H9 (cell line): ENCODE measurements around the gene PACSIN3. TPM values are rescaled to one million over a fixed set of nuclear protein-coding genes. Genes with fewer than 3 reads are reported as not detected.

Experiments
- DNase-seq: peaks from one replicate; pipeline ENCODE4 v3.0.0-alpha.2; 2017
- H2AFZ ChIP-seq: one replicate; pipeline ENCODE4 v1.6.1; 2013; ENCODE audit warnings: mild to moderate bottlenecking, low read length, control low read depth, moderate library complexity
- H2AK5ac ChIP-seq: 2 replicates; pipeline ENCODE4 v1.6.1; 2013; ENCODE audit warnings: low read length, control low read depth, mixed read lengths; ENCODE audit not compliant: insufficient read length
- H2BK120ac ChIP-seq: one replicate; pipeline ENCODE4 v1.6.1; 2013; ENCODE audit warnings: low read depth, mild to moderate bottlenecking, low read length, control low read depth, inconsistent platforms; ENCODE audit not compliant: poor library complexity, severe bottlenecking
- H2BK12ac ChIP-seq: 2 replicates; pipeline ENCODE4 v1.6.1; 2013; ENCODE audit warnings: low read length, control low read depth, mixed read lengths, low read depth; ENCODE audit not compliant: insufficient read length
- H2BK15ac ChIP-seq: 2 replicates; pipeline ENCODE4 v1.6.1; 2013; ENCODE audit warnings: low read depth, low read length, control low read depth
- H2BK20ac ChIP-seq: one replicate; pipeline ENCODE4 v1.6.1; 2013; ENCODE audit warnings: low read depth, mild to moderate bottlenecking, low read length, control low read depth, inconsistent platforms; ENCODE audit not compliant: poor library complexity, severe bottlenecking
- H2BK5ac ChIP-seq: 2 replicates; pipeline ENCODE4 v1.6.1; 2013; ENCODE audit warnings: low read length, control low read depth, mixed read lengths; ENCODE audit not compliant: insufficient read length
- H3K14ac ChIP-seq: 2 replicates; pipeline ENCODE4 v1.6.1; 2013; ENCODE audit warnings: low read length, control low read depth; ENCODE audit not compliant: insufficient read depth
- H3K18ac ChIP-seq: 2 replicates; pipeline ENCODE4 v1.6.1; 2013; ENCODE audit warnings: low read depth, mild to moderate bottlenecking, mixed read lengths, low read length, control low read depth; ENCODE audit not compliant: insufficient read length
- H3K23ac ChIP-seq: 2 replicates; pipeline ENCODE4 v1.6.1; 2013; ENCODE audit warnings: low read length, control low read depth, mixed read lengths, low read depth; ENCODE audit not compliant: insufficient read length
- H3K23me2 ChIP-seq: 2 replicates; pipeline ENCODE4 v1.6.1; 2013; ENCODE audit warnings: low read depth, mild to moderate bottlenecking, mixed read lengths, low read length, control low read depth; ENCODE audit not compliant: insufficient read length, poor library complexity, severe bottlenecking
- H3K27ac ChIP-seq: 2 replicates; pipeline ENCODE4 v1.5.1; 2013; ENCODE audit warnings: low read length, control low read depth, mixed read lengths, low read depth; ENCODE audit not compliant: insufficient read length
- H3K27me3 ChIP-seq: 2 replicates; pipeline ENCODE4 v1.6.1; 2013; ENCODE audit warnings: low read length, control low read depth, inconsistent platforms; ENCODE audit not compliant: insufficient read depth
- H3K4ac ChIP-seq: 2 replicates; pipeline ENCODE4 v1.6.1; 2013; ENCODE audit warnings: low read depth, mild to moderate bottlenecking, control low read depth, inconsistent platforms, low read length, moderate library complexity
- H3K4me1 ChIP-seq: 2 replicates; pipeline ENCODE4 v1.6.1; 2013; ENCODE audit warnings: low read length, control low read depth, inconsistent platforms; ENCODE audit not compliant: insufficient read depth
- H3K4me2 ChIP-seq: 2 replicates; pipeline ENCODE4 v1.6.1; 2013; ENCODE audit warnings: low read length, control low read depth, mixed read lengths; ENCODE audit not compliant: insufficient read length, insufficient read depth
- H3K56ac ChIP-seq: 2 replicates; pipeline ENCODE4 v1.6.1; 2013; ENCODE audit warnings: low read depth, mild to moderate bottlenecking, mixed read lengths, low read length, control low read depth; ENCODE audit not compliant: insufficient read length
- H3K79me1 ChIP-seq: 2 replicates; pipeline ENCODE4 v1.6.1; 2013; ENCODE audit warnings: low read depth, mild to moderate bottlenecking, moderate library complexity, low read length, control low read depth, inconsistent platforms; ENCODE audit not compliant: insufficient read depth, poor library complexity, severe bottlenecking
- H3K79me2 ChIP-seq: 2 replicates; pipeline ENCODE4 v1.6.1; 2013; ENCODE audit warnings: low read length, control low read depth, inconsistent platforms; ENCODE audit not compliant: insufficient read depth
- H3K9ac ChIP-seq: 2 replicates; pipeline ENCODE4 v1.6.1; 2013; ENCODE audit warnings: low read length, control low read depth, mixed read lengths; ENCODE audit not compliant: insufficient read length; ENCODE audit errors: extremely low read depth
- H3K9me3 ChIP-seq: one replicate; pipeline ENCODE4 v1.6.1; 2013; ENCODE audit warnings: low read depth, low read length, inconsistent platforms; ENCODE audit not compliant: control insufficient read depth
- H3T11ph ChIP-seq: one replicate; pipeline ENCODE4 v1.6.1; 2013; ENCODE audit warnings: mild to moderate bottlenecking, low read length, control low read depth, inconsistent platforms
- H4K20me1 ChIP-seq: one replicate; pipeline ENCODE4 v1.6.1; 2013; ENCODE audit not compliant: control insufficient read depth, insufficient read length, insufficient read depth
- H4K5ac ChIP-seq: 2 replicates; pipeline ENCODE4 v1.6.1; 2013; ENCODE audit warnings: low read depth, mild to moderate bottlenecking, mixed read lengths, low read length, control low read depth; ENCODE audit not compliant: insufficient read length
- H4K8ac ChIP-seq: replicated peaks from 2 replicates; pipeline ENCODE4 v1.6.1; 2013; ENCODE audit warnings: low read length, control low read depth, mixed read lengths, low read depth; ENCODE audit not compliant: insufficient read length
- H4K91ac ChIP-seq: 2 replicates; pipeline ENCODE4 v1.6.1; 2013; ENCODE audit warnings: low read depth, mild to moderate bottlenecking, moderate library complexity, mixed read lengths, low read length, control low read depth; ENCODE audit not compliant: insufficient read length
- H3K27ac Mint-ChIP-seq, 3 experiments: 2 replicates in 2 of 3; 3 replicates in 1 of 3; pipeline ENCODE4 v1.8.0; 2020 to 2021; ENCODE audit warnings: mixed read lengths in 3 of 3, mild to moderate bottlenecking in 1 of 3, moderate library complexity in 1 of 3
- H3K27me3 Mint-ChIP-seq: 2 replicates; pipeline ENCODE4 v1.8.0; 2021; ENCODE audit warnings: low read depth, mild to moderate bottlenecking, moderate library complexity, mixed read lengths
- H3K36me3 Mint-ChIP-seq, 3 experiments: 2 replicates in 2 of 3; 3 replicates in 1 of 3; pipeline ENCODE4 v1.8.0; 2020 to 2021; ENCODE audit warnings: low read depth in 3 of 3, mixed read lengths in 3 of 3; ENCODE audit not compliant: insufficient read depth in 1 of 3
- H3K4me1 Mint-ChIP-seq, 2 experiments: 2 replicates each; pipeline ENCODE4 v1.8.0; 2020; ENCODE audit warnings: mixed read lengths in 2 of 2
- H3K4me3 Mint-ChIP-seq, 2 experiments: 2 replicates in 1 of 2; 3 replicates in 1 of 2; pipeline ENCODE4 v1.8.0; 2020 to 2021; ENCODE audit warnings: mild to moderate bottlenecking in 2 of 2, mixed read lengths in 2 of 2, moderate library complexity in 1 of 2
- H3K9me3 Mint-ChIP-seq, 2 experiments: 2 replicates in 1 of 2; 3 replicates in 1 of 2; pipeline ENCODE4 v1.8.0; 2020; ENCODE audit warnings: mild to moderate bottlenecking in 2 of 2, mixed read lengths in 2 of 2, moderate library complexity in 1 of 2
- WGBS: extraction: QIAGEN DNeasy Blood & Tissue Kit; methylation state at CpG from one replicate; pipeline ENCODE4 v1.1.7; 2013; ENCODE audit warnings: missing lambda C conversion rate, low lambda C conversion rate, mixed read lengths; ENCODE audit not compliant: insufficient read length; ENCODE audit errors: extremely low coverage; 5-methylcytosine and 5-hydroxymethylcytosine counted together
- total RNA-seq: library from RNA; stranded (reverse); gene quantifications from 2 replicates; pipeline ENCODE4 v1.2.1, GENCODE V29; 2021
- TF ChIP-seq, protein P1 (sequence below): fragments of 200-600 bp; sonication (generic); conservative IDR thresholded peaks from 3 replicates; pipeline ENCODE4 v1.8.0; 2021; ENCODE audit warnings: antibody characterized with exemption, mild to moderate bottlenecking

Gene PACSIN3
- total RNA-seq, 1 experiment from 2014 or later = 63.0 TPM

- Histone ChIP-seq H3K27me3 (no peaks in the 10 kb centered on the region), H3K27ac (no peak overlapping the region), H2BK15ac (no peak overlapping the region), H3K4ac (no peak overlapping the region; the same call in 1 of the 2 replicates), H4K20me1 (no peaks in the 10 kb centered on the region), H3K56ac (no peak overlapping the region), H4K5ac (no peak overlapping the region), H2AK5ac (no peak overlapping the region), H4K8ac (no peak overlapping the region), H3K9ac (peak overlapping the region; percentile 55), H4K91ac (no peak overlapping the region), H3K79me1 (no peaks in the 10 kb centered on the region), H3K18ac (peak overlapping the region; percentile 84), H3K14ac (peak overlapping the region; percentile 91), H3K79me2 (peaks cover 2% of the 10 kb centered on the region; the same call in 1 of the 2 replicates), H2BK12ac (peak overlapping the region; percentile 75), H3T11ph (no peak overlapping the region), H2BK120ac (no peak overlapping the region), H3K23ac (no peak overlapping the region), H3K23me2 (peaks cover 20% of the 10 kb centered on the region), H2BK5ac (no peak overlapping the region), H2BK20ac (no peak overlapping the region), H2AFZ (no peak overlapping the region), H3K4me2 (peak overlapping the region; percentile 90), H3K9me3 (no peaks in the 10 kb centered on the region), H3K4me1 (no peaks in the 10 kb centered on the region; the same call in 1 of the 2 replicates)
- H3K27ac Mint-ChIP-seq = peak overlapping the region; percentile 75 to 96 (median 81); a peak in 5 of 7 replicates
- peak; percentile 94 for DNase-seq
- no peaks in the 10 kb centered on the region for H3K9me3 Mint-ChIP-seq
- H3K27me3 Mint-ChIP-seq = no peaks in the 10 kb centered on the region
- H3K4me3 Mint-ChIP-seq = peak overlapping the region; percentile 67 to 85
- no CpG with 5 or more reads among the region's 20 CpGs for WGBS
- peaks cover 0 to 17% (median 10%) of the 10 kb centered on the region in 3 experiments; a peak in 5 of 7 replicates for H3K36me3 Mint-ChIP-seq
- H3K4me1 Mint-ChIP-seq = peaks cover 28 to 29% of the 10 kb centered on the region in 2 experiments
- TF ChIP-seq, protein P1, sequence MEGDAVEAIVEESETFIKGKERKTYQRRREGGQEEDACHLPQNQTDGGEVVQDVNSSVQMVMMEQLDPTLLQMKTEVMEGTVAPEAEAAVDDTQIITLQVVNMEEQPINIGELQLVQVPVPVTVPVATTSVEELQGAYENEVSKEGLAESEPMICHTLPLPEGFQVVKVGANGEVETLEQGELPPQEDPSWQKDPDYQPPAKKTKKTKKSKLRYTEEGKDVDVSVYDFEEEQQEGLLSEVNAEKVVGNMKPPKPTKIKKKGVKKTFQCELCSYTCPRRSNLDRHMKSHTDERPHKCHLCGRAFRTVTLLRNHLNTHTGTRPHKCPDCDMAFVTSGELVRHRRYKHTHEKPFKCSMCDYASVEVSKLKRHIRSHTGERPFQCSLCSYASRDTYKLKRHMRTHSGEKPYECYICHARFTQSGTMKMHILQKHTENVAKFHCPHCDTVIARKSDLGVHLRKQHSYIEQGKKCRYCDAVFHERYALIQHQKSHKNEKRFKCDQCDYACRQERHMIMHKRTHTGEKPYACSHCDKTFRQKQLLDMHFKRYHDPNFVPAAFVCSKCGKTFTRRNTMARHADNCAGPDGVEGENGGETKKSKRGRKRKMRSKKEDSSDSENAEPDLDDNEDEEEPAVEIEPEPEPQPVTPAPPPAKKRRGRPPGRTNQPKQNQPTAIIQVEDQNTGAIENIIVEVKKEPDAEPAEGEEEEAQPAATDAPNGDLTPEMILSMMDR = no peak
Measured at GRCh38 chr11:47213950-47214565, 27.8 kb upstream of the PACSIN3 start.
